Prostate gland (tissue), 2 donors: ENCODE results near the gene TMEM108. TPM values are rescaled to one million over a fixed set of nuclear protein-coding genes. Genes with fewer than 3 reads are reported as not detected.

Experiments used
- DNase-seq: peaks from one replicate; pipeline ENCODE4 v3.0.0-alpha.2; 2019; ENCODE audit warnings: low spot score
- H3K27ac ChIP-seq, 2 donors: fragments of 200-600 bp; sonication (generic); 2 replicates each; pipeline ENCODE4 v1.5.1; 2017 to 2019
- H3K27me3 ChIP-seq: fragments of 200-600 bp; sonication (generic); replicated peaks from 2 replicates; pipeline ENCODE4 v1.5.1; 2019; ENCODE audit not compliant: insufficient read depth
- H3K36me3 ChIP-seq, 2 donors: fragments of 200-600 bp; sonication (generic); 1 replicate in 1 of 2; 2 replicates in 1 of 2; pipeline versions ENCODE4 v1.5.1 to v1.8.1; 2017 to 2019
- H3K4me1 ChIP-seq: fragments of 200-600 bp; sonication (generic); replicated peaks from 2 replicates; pipeline ENCODE4 v1.5.1; 2019
- H3K4me3 ChIP-seq, 2 donors: fragments of 200-600 bp; sonication (generic); 2 replicates each; pipeline ENCODE4 v1.5.1; 2017 to 2019
- H3K9me3 ChIP-seq: fragments of 200-600 bp; sonication (generic); 2 replicates; pipeline ENCODE4 v1.5.1; 2017
- CTCF ChIP-seq, 4 experiments: fragments of 200-600 bp in 2 of 4; fragments of 450-650 bp in 2 of 4; sonication (generic) in 2 of 4; IDR thresholded peaks; 1 replicate in 3 of 4; 2 replicates in 1 of 4; pipeline ENCODE4 v1.5.1; 2016 to 2019; ENCODE audit warnings: antibody characterized with exemption in 4 of 4, mild to moderate bottlenecking in 2 of 4, moderate library complexity in 2 of 4
- POLR2A ChIP-seq: fragments of 450-650 bp; IDR thresholded peaks from one replicate; pipeline ENCODE4 v1.6.1; 2016; ENCODE audit warnings: antibody characterized with exemption, mild to moderate bottlenecking
- POLR2AphosphoS5 ChIP-seq: sonication (generic); formaldehyde crosslinking; IDR thresholded peaks from one replicate; pipeline ENCODE4 v1.6.1; 2017; ENCODE audit warnings: antibody characterized with exemption
- WGBS: methylation state at CpG from one replicate; pipeline ENCODE4 v1.1.5; 2018; 5-methylcytosine and 5-hydroxymethylcytosine counted together
- intact Hi-C: fragments of 100-400 bp; cut with DNase I; formaldehyde crosslinking; loops from one replicate; pipeline ENCODE4 v1.14.2; 2022
- total RNA-seq, 2 donors: library from RNA; depleted of rRNA; stranded (reverse); fragments of >200 nt; gene quantifications; one replicate each; pipeline ENCODE4 v1.1.0, GENCODE V29; 2016

TMEM108 gene
- total RNA-seq, 2 donors from 2014 or later: 8.1 TPM; not detected in 1

DNA sequence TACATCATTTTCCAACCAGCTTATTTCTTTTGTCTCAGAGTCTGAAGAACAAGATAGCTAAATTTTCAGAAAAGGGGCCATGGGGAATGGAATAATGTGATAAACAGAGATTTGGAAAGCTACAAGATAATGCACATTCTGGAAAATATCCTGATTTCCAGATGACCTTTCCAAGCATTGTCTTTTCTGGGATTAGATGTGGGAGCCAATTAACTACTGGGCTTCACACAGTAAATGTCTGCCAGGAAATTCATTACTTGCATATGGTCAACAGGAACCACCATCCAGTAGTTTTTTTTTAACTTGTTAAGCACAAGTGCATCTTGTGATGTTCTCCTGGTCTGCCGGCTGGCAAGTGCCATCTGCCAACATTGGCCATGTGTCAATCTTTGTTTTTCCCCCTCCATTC lies 230.5 kb downstream of the TMEM108 start:
- 50% methylated on average over 1 of the region's 1 CpG for WGBS
- no peak for DNase-seq
- Histone ChIP-seq H3K9me3 (no peaks in the 10 kb centered on the region), H3K4me1 (no peaks in the 10 kb centered on the region), H3K27ac (no peak overlapping the region), H3K4me3 (no peak overlapping the region), H3K36me3 (no peaks in the 10 kb centered on the region), H3K27me3 (no peaks in the 10 kb centered on the region)
- intact Hi-C loops: no loop called here
- TF ChIP-seq POLR2AphosphoS5 (no peak), POLR2A (no peak), CTCF (IDR thresholded peaks at IDR 0.05) (no peak)

- DNase-seq: no peak
- WGBS: 46% methylated on average over 1 of the region's 1 CpG
- H3K4me3 ChIP-seq: no peak overlapping the region
- no peaks in the 10 kb centered on the region for H3K27me3 ChIP-seq
- H3K4me1 ChIP-seq: no peaks in the 10 kb centered on the region
- no peaks in the 10 kb centered on the region for H3K36me3 ChIP-seq
- no peak overlapping the region for H3K27ac ChIP-seq
- TF ChIP-seq POLR2A (no peak), CTCF (IDR thresholded peaks at IDR 0.05) (no peak), POLR2AphosphoS5 (no peak)
- no peaks in the 10 kb centered on the region for H3K9me3 ChIP-seq
- intact Hi-C loops: no loop called here
These were observed 231.2 kb downstream of the TMEM108 start for GRCh38 chr3:133269393-133269792.

DNA sequence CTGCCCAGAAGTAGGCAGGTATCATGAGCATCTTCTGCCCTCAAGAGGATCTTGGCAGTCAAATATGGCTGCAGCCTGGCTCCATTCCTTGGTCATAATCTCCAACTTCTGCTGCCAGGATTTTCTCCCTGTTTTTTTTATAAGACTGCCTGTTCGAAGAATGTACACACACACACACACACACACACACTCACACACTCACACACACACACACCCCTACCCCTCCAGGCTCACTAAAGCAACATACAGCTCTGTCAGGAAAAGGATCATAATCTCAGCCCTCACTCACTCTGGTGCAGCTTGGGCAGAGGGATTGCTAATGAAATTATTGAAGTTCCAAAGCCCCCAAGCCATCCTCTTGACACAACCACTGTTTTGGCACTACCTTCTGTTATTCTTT lies 232.4 kb downstream of the TMEM108 start:
- no peaks in the 10 kb centered on the region for H3K36me3 ChIP-seq
- H3K4me1 ChIP-seq: no peaks in the 10 kb centered on the region
- H3K4me3 ChIP-seq: no peak overlapping the region
- intact Hi-C loops: no loop called here
- H3K9me3 ChIP-seq: no peaks in the 10 kb centered on the region
- WGBS: 42% methylated on average over 1 of the region's 1 CpG
- no peak for DNase-seq
- no peak overlapping the region for H3K27ac ChIP-seq
- no peaks in the 10 kb centered on the region for H3K27me3 ChIP-seq
- TF ChIP-seq CTCF (IDR thresholded peaks at IDR 0.05): no peak

DNA sequence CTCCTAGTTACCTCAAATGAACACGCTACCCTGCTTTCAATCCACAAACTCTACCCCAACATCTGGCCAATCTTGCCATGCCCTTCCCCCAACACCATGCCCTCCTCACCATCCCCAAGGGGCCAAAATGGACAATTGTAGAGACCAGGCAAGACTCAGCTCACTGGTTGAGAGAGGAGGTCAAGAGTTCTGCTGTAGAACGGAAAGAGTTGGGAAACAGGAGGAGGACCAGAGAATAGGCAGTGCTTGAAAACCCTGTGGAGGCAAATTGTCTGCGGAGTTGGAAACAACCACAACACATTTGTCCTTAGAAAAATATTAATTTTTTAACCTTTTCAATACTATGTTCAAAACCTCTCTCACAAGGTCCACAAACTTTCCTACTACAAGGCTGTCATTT lies 232.9 kb downstream of the TMEM108 start:
- no peak for TF ChIP-seq POLR2A
- no peak for TF ChIP-seq POLR2AphosphoS5
- no peak for TF ChIP-seq CTCF (IDR thresholded peaks at IDR 0.05)

DNA sequence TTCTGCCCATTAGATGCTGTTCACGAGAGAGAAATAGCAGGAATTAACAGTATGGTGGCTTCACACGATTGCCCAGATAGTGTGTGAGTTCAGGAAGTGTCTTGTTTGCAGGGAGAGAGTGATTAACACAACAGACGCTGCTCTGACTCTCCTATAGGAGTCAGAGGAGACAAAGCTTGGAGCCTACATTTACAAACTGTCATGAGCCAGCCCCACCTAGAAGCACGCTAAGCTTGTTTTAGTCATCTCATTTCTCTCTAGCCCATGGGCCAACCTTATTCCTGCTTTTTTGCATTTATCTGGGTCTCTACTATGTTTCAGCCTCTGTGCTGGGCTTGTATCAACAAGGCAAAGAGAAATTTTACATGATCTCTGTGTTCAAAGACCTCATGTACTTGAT lies 233.3 kb downstream of the TMEM108 start:
- Histone ChIP-seq H3K4me3 (no peak overlapping the region), H3K27me3 (no peaks in the 10 kb centered on the region), H3K9me3 (no peaks in the 10 kb centered on the region), H3K36me3 (no peaks in the 10 kb centered on the region), H3K4me1 (no peaks in the 10 kb centered on the region), H3K27ac (no peak overlapping the region)
- WGBS: 69% methylated on average over 4 of the region's 4 CpGs
- DNase-seq: no peak
- intact Hi-C loops: no loop called here
- TF ChIP-seq POLR2A: no peak
- no peak for TF ChIP-seq POLR2AphosphoS5
- no peak for TF ChIP-seq CTCF (IDR thresholded peaks at IDR 0.05)

More for the DNA sequence above, 232.9 kb downstream of the TMEM108 start:
- no peaks in the 10 kb centered on the region for H3K4me1 ChIP-seq
- no peak overlapping the region for H3K27ac ChIP-seq
- intact Hi-C loops: no loop called here
- no peaks in the 10 kb centered on the region for H3K36me3 ChIP-seq
- no peak overlapping the region for H3K4me3 ChIP-seq
- WGBS: 96% methylated on average over 3 of the region's 3 CpGs
- H3K9me3 ChIP-seq: no peaks in the 10 kb centered on the region
- no peaks in the 10 kb centered on the region for H3K27me3 ChIP-seq
- no peak for DNase-seq
